Progenitor cell of endocrine pancreas (in vitro differentiated cells): ENCODE results near the gene SULT1C2. TPM values are rescaled to one million over a fixed set of nuclear protein-coding genes. Genes with fewer than 3 reads are reported as not detected.
A peak's percentile ranks its signal among the peaks of the same experiment; 100 is the strongest.

Source experiments
- DNase-seq: peaks from one replicate; pipeline ENCODE4 v3.0.0; 2021; ENCODE audit warnings: low spot score; ENCODE audit not compliant: unreplicated experiment
- H3K27ac Mint-ChIP-seq: 2 replicates; pipeline ENCODE4 v1.8.0; 2021; ENCODE audit warnings: mild to moderate bottlenecking, moderate library complexity, mixed read lengths
- H3K27me3 Mint-ChIP-seq: 2 replicates; pipeline ENCODE4 v1.8.0; 2021; ENCODE audit warnings: mixed read lengths
- H3K36me3 Mint-ChIP-seq: 2 replicates; pipeline ENCODE4 v1.8.0; 2022; ENCODE audit warnings: mixed read lengths; ENCODE audit not compliant: insufficient read depth
- H3K4me1 Mint-ChIP-seq: 2 replicates; pipeline ENCODE4 v1.8.0; 2021; ENCODE audit warnings: low read depth, mixed read lengths
- H3K4me3 Mint-ChIP-seq: 2 replicates; pipeline ENCODE4 v1.8.0; 2021; ENCODE audit warnings: low read depth, mild to moderate bottlenecking, moderate library complexity, mixed read lengths
- H3K9me3 Mint-ChIP-seq: 2 replicates; pipeline ENCODE4 v1.8.0; 2021; ENCODE audit warnings: low read depth, mixed read lengths
- long read RNA-seq: library from polyadenylated mRNA; unstranded; transcript quantifications from one replicate; pipeline ENCODE4 v2.0.0, GENCODE V29; 2020
- total RNA-seq: library from RNA; stranded (reverse); gene quantifications from 2 replicates; pipeline ENCODE4 v1.2.1, GENCODE V29; 2021
- TF ChIP-seq, protein P1 (sequence below): fragments of 200-600 bp; sonication (generic); IDR thresholded peaks from one replicate; pipeline ENCODE4 v1.5.0; 2021; ENCODE audit warnings: antibody characterized with exemption, mild to moderate bottlenecking; ENCODE audit not compliant: unreplicated experiment

Gene SULT1C2
- total RNA-seq: 15.4 and 16.3 TPM in 2 replicates
- long read RNA-seq, full-length matches to known transcripts: 9 of 19 reads
- long read RNA-seq, partial matches to known transcripts: 2 of 19 reads
- long read RNA-seq, other reads (novel, unspliced or antisense): 8 of 19 reads

DNA sequence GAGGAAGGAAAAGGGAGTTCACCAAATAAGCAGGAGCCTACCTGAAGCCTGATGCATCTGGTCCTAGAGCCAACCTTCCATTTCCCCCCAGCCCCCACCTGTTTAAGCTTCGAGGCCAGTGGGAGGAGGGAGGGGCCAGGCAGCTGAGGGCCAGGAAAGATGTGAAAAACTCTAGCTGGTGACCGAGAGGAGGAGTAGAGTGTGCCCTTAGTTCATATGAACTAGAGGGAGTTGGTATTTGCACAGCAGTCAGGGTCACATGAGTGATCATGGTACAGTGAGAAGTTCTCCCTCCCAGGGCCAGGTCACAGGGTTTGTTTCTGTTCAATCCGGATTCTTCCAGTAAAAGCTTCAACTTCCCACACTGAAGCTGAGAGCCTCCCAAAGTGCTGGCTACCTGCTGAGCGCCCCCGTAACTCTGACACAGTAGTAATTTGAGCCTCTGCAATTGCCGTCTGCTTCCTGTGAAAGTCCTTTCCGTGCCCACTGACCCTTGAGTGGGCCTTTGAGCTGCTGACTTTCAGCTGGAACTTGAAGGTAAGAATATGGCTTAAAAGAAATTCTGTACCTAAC is at the start of gene SULT1C2:
Gene SULT1C2 (plus strand): TSS at position 362 of the 573 bp plus-strand sequence. CDS start 4,773 bp downstream, outside the sequence.
- peaks cover 29% of the 10 kb centered on the region for H3K4me1 Mint-ChIP-seq
- peak within 1 kb of the TSS; percentile 59 for H3K4me3 Mint-ChIP-seq
- TF ChIP-seq, protein P1, sequence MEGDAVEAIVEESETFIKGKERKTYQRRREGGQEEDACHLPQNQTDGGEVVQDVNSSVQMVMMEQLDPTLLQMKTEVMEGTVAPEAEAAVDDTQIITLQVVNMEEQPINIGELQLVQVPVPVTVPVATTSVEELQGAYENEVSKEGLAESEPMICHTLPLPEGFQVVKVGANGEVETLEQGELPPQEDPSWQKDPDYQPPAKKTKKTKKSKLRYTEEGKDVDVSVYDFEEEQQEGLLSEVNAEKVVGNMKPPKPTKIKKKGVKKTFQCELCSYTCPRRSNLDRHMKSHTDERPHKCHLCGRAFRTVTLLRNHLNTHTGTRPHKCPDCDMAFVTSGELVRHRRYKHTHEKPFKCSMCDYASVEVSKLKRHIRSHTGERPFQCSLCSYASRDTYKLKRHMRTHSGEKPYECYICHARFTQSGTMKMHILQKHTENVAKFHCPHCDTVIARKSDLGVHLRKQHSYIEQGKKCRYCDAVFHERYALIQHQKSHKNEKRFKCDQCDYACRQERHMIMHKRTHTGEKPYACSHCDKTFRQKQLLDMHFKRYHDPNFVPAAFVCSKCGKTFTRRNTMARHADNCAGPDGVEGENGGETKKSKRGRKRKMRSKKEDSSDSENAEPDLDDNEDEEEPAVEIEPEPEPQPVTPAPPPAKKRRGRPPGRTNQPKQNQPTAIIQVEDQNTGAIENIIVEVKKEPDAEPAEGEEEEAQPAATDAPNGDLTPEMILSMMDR: no peak
- H3K9me3 Mint-ChIP-seq: peaks cover 11% of the 10 kb centered on the region
- no peaks in the 10 kb centered on the region for H3K27me3 Mint-ChIP-seq
- peak; percentile 19 for DNase-seq
- peak within 1 kb of the TSS; percentile 96 for H3K27ac Mint-ChIP-seq
- H3K36me3 Mint-ChIP-seq: peaks cover 28% of the 10 kb centered on the region

DNA sequence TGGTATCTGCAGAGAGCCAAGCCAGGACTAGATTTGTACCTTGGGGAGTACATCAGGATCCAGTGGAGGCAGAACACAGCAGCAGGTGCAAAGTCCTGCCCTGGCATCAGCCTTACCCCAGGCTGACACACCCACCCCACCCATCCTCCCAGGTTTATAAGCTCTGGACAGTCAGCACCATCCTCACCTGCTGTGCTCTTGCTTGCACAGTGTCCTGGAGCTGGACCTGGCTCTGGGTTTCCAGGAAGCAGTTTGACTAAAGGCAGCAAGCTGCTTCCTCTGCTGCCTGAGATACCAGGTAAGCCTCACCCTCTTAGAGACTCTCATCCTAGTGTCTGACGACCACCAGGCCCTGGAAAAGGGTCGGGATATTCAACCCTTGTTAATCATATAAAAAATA is 48.9 kb upstream of the SULT1C2 start, which contains the start of gene SULT1C3:
Gene SULT1C3 (plus strand): TSS at position 183 of the 400 bp plus-strand sequence. CDS start 7,227 bp downstream, outside the sequence.
- Mint-ChIP-seq H3K9me3 (peaks cover 20% of the 10 kb centered on the region), H3K4me1 (no peaks in the 10 kb centered on the region), H3K36me3 (peaks cover 32% of the 10 kb centered on the region), H3K4me3 (no peak within 1 kb of the TSS), H3K27me3 (no peaks in the 10 kb centered on the region), H3K27ac (no peak within 1 kb of the TSS)
- no peak for DNase-seq
- TF ChIP-seq, protein P1: no peak

GRCh38 chr2:108240966-108241365 is 47.7 kb upstream of the SULT1C2 start:
- no peaks in the 10 kb centered on the region for H3K27me3 Mint-ChIP-seq
- peaks cover 32% of the 10 kb centered on the region for H3K36me3 Mint-ChIP-seq

DNA sequence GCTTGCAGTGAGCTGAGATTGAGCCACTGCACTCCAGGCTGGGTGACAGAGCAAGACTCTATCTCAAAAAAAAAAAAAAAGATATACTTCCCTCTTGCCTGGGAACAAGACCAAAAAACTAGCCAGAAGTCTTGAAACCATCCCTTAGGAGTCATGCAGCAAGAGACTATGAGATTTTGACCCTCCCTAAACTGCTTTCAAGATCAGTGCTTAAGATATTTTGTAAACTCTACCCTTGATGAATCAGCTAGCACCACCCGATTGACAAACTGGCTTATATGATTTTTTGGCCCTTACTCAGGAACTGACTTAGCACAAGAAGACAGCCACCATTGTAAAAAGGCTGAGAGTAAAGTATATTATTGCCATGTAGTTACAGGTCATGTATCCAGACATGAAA is 45.1 kb upstream of the SULT1C2 start:
- H3K36me3 Mint-ChIP-seq: peaks cover 21% of the 10 kb centered on the region
- TF ChIP-seq, protein P1: no peak

More at GRCh38 chr2:108240966-108241365, 47.7 kb upstream of the SULT1C2 start:
- H3K4me1 Mint-ChIP-seq: no peaks in the 10 kb centered on the region
- TF ChIP-seq, protein P1: no peak
- DNase-seq: no peak
- no peak overlapping the region for H3K27ac Mint-ChIP-seq
- H3K9me3 Mint-ChIP-seq: peaks cover 22% of the 10 kb centered on the region
- no peak overlapping the region for H3K4me3 Mint-ChIP-seq

GRCh38 chr2:108244667-108245414 is 43.9 kb upstream of the SULT1C2 start:
- TF ChIP-seq, protein P1: no peak
- H3K9me3 Mint-ChIP-seq: peaks cover 17% of the 10 kb centered on the region
- no peaks in the 10 kb centered on the region for H3K27me3 Mint-ChIP-seq
- H3K27ac Mint-ChIP-seq: no peak overlapping the region
- no peaks in the 10 kb centered on the region for H3K4me1 Mint-ChIP-seq
- peaks cover 21% of the 10 kb centered on the region for H3K36me3 Mint-ChIP-seq
- DNase-seq: no peak
- H3K4me3 Mint-ChIP-seq: no peak overlapping the region

More for the DNA sequence above, 45.1 kb upstream of the SULT1C2 start:
- Mint-ChIP-seq H3K4me3 (no peak overlapping the region), H3K27me3 (no peaks in the 10 kb centered on the region), H3K9me3 (peaks cover 17% of the 10 kb centered on the region), H3K27ac (no peak overlapping the region), H3K4me1 (no peaks in the 10 kb centered on the region)
- DNase-seq: no peak
